Measurements from ENCODE around the gene STYXL1.

STYXL1 gene

DNA sequence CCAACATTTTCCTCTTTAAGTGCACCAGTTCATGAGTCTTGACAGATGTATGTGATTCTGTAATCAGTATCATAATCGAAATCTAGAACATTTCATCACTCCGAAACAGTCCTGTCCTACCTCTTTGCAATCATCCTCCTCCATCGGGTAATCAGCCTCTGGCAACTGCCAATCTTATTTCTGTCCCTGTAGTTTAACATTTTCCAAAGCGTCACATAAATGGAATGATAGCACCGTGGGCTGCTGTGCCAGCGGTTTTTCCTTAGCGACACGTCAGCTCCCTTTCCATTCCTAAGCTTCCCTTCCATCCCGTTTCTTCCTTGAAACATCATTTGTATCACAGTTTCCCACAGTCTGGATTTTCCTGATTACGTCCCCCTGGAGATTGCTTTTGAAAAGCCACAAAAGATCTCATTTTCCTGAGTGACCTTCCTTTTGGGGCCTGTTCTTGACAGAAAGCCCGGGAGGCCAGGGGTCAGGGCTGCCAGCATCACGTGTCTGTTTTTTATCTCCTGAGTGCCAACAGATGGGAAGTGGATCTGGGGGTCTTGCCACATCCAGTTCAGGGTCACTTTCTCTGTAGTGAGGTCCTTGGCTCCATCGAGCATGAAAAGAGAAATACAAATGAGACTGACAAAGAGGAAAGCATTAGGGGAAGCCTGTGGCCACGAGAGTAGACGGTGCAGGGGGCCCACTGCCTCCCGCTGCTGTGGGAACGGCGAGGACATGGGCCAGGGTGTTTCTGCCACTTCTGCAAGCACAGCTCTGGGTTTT is 85.0 kb downstream of the STYXL1 start:
- Histone ChIP-seq H3K36me3 (ENCODE audit: control insufficient read depth, insufficient read depth, low read length) (peaks cover 5% of the 10 kb centered on the region), H3K4me3 (ENCODE audit: low read length) (no peak overlapping the region), H3K4me1 (ENCODE audit: control insufficient read depth, insufficient read depth, low read length) (peaks cover 22% of the 10 kb centered on the region), H3K9ac (ENCODE audit: low read length) (no peak overlapping the region), H3K27me3 (ENCODE audit: control insufficient read depth, insufficient read depth, low read length) (no peaks in the 10 kb centered on the region), H3K27ac (ENCODE audit: low read depth, low read length) (peak overlapping the region; percentile 43)

DNA sequence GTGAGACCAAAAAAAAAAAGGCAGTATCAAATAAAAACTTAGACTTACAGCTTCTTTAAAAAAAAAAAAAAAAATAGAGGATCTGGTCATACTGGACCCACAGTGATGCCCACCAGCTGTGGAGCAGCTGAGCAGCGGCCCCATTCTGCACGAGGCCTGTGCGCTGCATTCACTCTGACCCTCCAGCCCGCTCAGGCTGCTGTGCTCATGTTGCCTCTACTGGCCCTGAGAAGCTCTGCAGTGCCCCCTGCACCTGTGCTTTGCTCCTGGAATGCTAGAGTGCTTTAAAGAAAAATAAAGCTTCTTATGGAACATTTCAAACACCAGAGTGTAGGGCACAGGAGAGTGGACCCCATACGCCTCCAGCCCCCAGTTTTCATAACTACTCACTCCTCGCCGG is 86.6 kb downstream of the STYXL1 start:
- H3K27me3 ChIP-seq (ENCODE audit: control insufficient read depth, insufficient read depth, low read length), result no peaks in the 10 kb centered on the region
- no peak overlapping the region for H3K27ac ChIP-seq (ENCODE audit: low read depth, low read length)
- peaks cover 8% of the 10 kb centered on the region for H3K4me1 ChIP-seq (ENCODE audit: control insufficient read depth, insufficient read depth, low read length)
- H3K36me3 ChIP-seq (ENCODE audit: control insufficient read depth, insufficient read depth, low read length), result peaks cover 5% of the 10 kb centered on the region
- no peak overlapping the region for H3K9ac ChIP-seq (ENCODE audit: low read length)
- H3K4me3 ChIP-seq (ENCODE audit: low read length), result no peak overlapping the region

DNA sequence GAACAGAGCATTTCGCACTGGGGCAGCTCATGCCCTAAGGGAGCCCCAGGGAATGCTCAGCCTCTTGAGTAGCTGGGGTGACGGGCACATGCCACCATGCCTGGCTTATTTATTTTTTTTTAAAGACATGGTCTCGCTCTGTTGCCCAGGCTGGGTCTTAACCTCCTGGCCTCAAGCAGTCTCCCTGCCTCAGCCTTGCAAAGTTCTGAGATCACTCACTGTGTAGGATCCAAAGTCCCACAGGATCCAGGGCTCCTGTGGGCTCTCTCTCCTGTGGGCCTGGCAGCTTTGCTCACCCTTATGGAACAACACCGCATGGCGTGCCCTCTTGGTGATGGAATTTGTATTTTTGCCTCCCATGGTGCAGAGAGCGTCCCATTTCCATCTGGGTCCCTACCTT is 87.4 kb downstream of the STYXL1 start:
- H3K4me1 ChIP-seq (ENCODE audit: control insufficient read depth, insufficient read depth, low read length), result no peaks in the 10 kb centered on the region
- no peak overlapping the region for H3K27ac ChIP-seq (ENCODE audit: low read depth, low read length)
- H3K27me3 ChIP-seq (ENCODE audit: control insufficient read depth, insufficient read depth, low read length), result no peaks in the 10 kb centered on the region
- peaks cover 10% of the 10 kb centered on the region for H3K36me3 ChIP-seq (ENCODE audit: control insufficient read depth, insufficient read depth, low read length)
- no peak overlapping the region for H3K9ac ChIP-seq (ENCODE audit: low read length)
- H3K4me3 ChIP-seq (ENCODE audit: low read length), result no peak overlapping the region

DNA sequence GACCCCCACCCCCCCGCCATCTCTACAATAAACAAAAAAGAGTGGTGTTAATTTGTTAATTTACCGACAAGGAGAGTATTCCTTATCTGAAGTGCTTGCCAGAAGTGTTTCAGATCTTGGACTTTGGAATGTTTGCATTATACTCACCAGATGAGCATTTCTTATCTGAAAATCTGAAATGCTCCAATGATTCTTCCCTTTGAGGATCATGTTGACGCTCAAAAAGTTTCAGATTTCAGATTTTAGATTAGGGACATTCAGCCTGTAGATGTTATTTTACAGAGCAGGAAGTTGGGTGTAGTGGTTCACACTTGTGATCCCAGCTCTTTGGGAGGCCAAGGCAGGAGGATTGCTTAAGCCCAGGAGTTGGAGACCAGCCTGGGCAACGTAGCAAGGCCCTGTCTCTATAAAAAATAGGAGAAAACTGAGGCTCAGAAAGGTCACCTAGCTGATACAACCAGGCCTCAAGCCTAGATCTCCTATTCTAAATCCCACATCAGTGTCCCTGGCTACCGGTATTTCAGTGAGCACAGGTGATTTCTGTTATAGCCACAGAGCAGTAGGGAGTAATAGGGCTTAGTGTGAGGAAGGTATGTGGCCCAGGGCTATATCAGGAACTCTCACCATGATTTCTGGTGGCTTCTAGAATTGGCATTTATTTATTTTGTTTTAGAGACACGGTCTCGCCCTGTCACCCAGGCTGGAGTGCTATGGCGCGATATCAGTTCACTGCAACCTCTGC is 88.8 kb downstream of the STYXL1 start:
- no peak overlapping the region for H3K27ac ChIP-seq (ENCODE audit: low read depth, low read length)

DNA sequence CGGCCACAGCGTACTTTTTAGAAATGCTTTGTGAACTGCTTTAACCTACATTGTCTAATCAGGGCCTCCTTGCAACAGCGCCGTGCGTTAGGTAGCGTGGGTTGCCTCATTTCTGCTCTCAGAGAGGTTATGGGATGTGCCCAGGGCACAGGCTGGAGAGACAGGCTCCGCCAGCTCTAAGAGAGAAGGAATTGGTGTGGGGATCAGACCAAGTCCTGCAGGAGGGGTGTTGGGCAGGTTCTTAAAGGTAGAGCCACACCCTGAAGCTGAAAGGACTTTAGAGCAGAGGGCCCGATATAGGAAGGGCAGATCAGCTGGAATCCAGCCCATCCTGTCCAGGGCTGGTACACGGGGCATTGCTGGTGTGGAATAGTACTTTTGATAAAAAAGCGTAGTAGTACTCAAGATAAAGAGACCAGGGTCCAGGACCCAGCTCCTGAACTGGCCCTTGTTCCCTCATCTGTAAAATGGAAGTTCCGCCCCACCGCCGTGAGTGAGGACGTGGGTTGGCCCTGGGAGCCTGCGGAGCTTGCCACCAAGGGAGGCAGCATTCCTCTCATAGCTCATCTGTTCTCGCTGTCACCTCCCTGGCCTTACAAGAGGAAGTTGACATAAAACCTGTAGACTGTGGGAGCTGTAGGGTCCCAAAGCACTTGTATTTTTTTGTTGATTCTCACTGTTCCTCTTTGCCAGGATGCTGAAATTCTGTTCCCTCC is 90.6 kb downstream of the STYXL1 start:
- no peaks in the 10 kb centered on the region for H3K4me1 ChIP-seq (ENCODE audit: control insufficient read depth, insufficient read depth, low read length)
- H3K4me3 ChIP-seq (ENCODE audit: low read length), result no peak overlapping the region
- no peak overlapping the region for H3K27ac ChIP-seq (ENCODE audit: low read depth, low read length)
- H3K27me3 ChIP-seq (ENCODE audit: control insufficient read depth, insufficient read depth, low read length), result no peaks in the 10 kb centered on the region
- peaks cover 13% of the 10 kb centered on the region for H3K36me3 ChIP-seq (ENCODE audit: control insufficient read depth, insufficient read depth, low read length)
- no peak overlapping the region for H3K9ac ChIP-seq (ENCODE audit: low read length)

More for the DNA sequence above, 88.8 kb downstream of the STYXL1 start:
- Histone ChIP-seq H3K27me3 (ENCODE audit: control insufficient read depth, insufficient read depth, low read length) (no peaks in the 10 kb centered on the region), H3K36me3 (ENCODE audit: control insufficient read depth, insufficient read depth, low read length) (peaks cover 13% of the 10 kb centered on the region), H3K4me1 (ENCODE audit: control insufficient read depth, insufficient read depth, low read length) (no peaks in the 10 kb centered on the region), H3K9ac (ENCODE audit: low read length) (no peak overlapping the region), H3K4me3 (ENCODE audit: low read length) (no peak overlapping the region)

DNA sequence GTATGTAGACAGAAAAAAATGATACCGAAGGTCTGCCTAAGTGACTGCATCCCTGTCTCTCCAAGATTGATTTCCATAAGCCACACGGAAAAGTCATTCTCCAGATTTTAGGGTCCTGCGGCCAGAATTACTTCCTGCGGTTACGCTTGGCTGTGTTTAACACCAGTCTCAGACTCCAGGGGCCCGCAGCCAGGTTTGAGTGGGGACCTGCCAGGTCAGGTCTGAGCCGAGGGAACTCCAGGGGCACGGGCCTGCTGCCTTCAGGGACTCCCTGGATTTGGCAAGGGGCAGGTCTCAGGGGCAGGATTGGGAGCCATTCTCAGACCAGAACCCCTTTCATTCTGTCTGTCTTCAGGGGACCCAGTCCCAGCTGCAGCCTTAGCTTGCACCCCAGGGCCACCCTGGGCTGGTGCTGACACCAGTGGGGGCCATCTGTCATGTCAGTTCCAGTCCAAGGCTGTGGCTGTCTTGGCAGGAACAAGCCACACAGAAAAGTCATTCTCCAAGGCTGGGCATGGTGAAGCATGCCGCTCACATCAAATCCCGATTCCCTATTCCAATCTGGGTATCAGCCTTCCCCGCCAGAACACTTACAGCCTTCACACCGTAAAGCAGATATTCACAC is 92.4 kb downstream of the STYXL1 start:
- H3K4me3 ChIP-seq (ENCODE audit: low read length), result no peak overlapping the region
- no peak overlapping the region for H3K27ac ChIP-seq (ENCODE audit: low read depth, low read length)
- H3K9ac ChIP-seq (ENCODE audit: low read length), result no peak overlapping the region
- H3K36me3 ChIP-seq (ENCODE audit: control insufficient read depth, insufficient read depth, low read length), result peaks cover 11% of the 10 kb centered on the region
- no peaks in the 10 kb centered on the region for H3K4me1 ChIP-seq (ENCODE audit: control insufficient read depth, insufficient read depth, low read length)
- H3K27me3 ChIP-seq (ENCODE audit: control insufficient read depth, insufficient read depth, low read length), result no peaks in the 10 kb centered on the region

DNA sequence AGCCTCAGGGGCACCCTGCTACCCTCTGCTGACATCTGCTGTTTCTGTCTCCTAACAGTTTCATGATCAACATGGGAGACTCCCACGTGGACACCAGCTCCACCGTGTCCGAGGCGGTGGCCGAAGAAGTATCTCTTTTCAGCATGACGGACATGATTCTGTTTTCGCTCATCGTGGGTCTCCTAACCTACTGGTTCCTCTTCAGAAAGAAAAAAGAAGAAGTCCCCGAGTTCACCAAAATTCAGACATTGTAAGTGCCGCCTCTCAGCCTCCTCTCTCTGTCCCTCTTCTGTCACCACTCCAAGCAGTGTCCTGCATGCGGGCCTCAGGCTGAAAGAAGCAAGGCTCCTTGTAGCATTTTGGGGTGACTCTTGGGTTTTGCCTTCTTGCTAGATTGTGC is 93.9 kb downstream of the STYXL1 start:
- Histone ChIP-seq H3K27ac (ENCODE audit: low read depth, low read length) (no peak overlapping the region), H3K4me3 (ENCODE audit: low read length) (no peak overlapping the region), H3K36me3 (ENCODE audit: control insufficient read depth, insufficient read depth, low read length) (peaks cover 11% of the 10 kb centered on the region), H3K27me3 (ENCODE audit: control insufficient read depth, insufficient read depth, low read length) (no peaks in the 10 kb centered on the region), H3K9ac (ENCODE audit: low read length) (no peak overlapping the region), H3K4me1 (ENCODE audit: control insufficient read depth, insufficient read depth, low read length) (no peaks in the 10 kb centered on the region)

DNA sequence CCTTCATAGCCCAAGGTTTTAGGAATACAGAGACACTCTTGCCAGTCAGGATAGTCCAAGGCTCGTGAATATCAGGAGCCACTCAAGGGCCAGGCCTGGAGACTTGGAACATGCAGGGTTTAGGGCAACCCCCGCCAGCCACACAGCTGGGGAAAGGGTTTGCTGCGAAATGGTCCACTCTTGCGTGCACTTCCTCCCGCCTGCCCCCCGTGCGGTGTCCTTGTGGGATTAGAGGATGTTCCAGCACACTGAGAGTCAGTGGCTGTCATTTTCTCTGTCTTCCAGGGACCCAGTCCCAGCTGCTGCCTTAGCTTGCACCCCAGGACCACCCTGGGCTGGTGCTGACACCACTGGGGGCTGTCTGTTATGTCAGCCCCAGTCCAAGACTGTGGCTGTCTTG is 94.4 kb downstream of the STYXL1 start:
- Histone ChIP-seq H3K27me3 (ENCODE audit: control insufficient read depth, insufficient read depth, low read length) (no peaks in the 10 kb centered on the region), H3K9ac (ENCODE audit: low read length) (no peak overlapping the region), H3K27ac (ENCODE audit: low read depth, low read length) (no peak overlapping the region), H3K36me3 (ENCODE audit: control insufficient read depth, insufficient read depth, low read length) (peaks cover 10% of the 10 kb centered on the region), H3K4me1 (ENCODE audit: control insufficient read depth, insufficient read depth, low read length) (no peaks in the 10 kb centered on the region), H3K4me3 (ENCODE audit: low read length) (no peak overlapping the region)

DNA sequence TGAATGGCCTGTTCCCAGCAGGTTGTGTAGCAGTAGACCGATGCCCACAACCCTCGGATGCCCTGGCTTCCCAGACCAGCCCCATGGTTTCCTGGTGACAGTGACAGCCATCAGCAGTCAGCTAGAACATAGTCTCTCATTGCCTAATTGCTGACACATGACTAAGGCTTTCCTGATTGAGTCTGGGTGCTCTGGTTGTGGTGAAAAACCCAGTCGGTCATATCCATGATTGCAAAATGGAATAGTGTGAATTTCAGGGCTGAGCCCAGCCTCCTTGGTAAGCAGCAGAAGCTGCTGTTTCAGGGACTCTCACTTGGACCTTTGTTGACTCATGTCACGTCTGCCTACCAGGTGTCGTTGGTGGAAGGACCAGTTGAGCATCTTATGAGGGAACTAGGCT is 96.3 kb downstream of the STYXL1 start:
- Histone ChIP-seq H3K27ac (ENCODE audit: low read depth, low read length) (no peak overlapping the region), H3K4me3 (ENCODE audit: low read length) (no peak overlapping the region), H3K36me3 (ENCODE audit: control insufficient read depth, insufficient read depth, low read length) (peaks cover 9% of the 10 kb centered on the region), H3K27me3 (ENCODE audit: control insufficient read depth, insufficient read depth, low read length) (no peaks in the 10 kb centered on the region), H3K9ac (ENCODE audit: low read length) (no peak overlapping the region), H3K4me1 (ENCODE audit: control insufficient read depth, insufficient read depth, low read length) (no peaks in the 10 kb centered on the region)

DNA sequence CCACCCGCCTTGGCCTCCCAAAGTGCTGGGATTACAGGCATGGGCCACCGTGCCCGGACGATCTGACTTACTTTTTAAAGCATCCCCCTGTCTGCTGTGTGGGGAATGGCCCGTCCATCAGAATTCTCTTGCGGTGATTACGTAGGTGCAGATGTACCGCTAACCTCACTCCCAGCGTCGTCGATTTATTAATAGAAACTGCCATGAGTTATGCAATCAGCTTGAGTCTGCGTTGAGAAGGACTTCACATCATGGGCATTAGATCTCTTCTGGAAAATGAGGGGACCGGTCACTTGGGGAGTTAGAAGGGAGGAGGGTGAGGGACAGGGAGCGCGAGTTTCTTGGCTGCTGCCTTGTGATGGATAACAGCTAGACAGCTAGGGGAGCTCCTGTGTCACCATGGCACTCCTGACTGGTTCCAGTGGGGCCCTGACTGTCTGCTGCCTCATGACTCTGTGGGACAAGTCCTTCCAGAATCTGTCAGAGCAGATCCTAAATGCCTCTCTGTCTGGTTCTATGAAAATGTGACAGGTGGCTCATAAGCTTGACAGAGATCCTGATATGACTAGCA is 97.6 kb downstream of the STYXL1 start:
- no peak overlapping the region for H3K9ac ChIP-seq (ENCODE audit: low read length)
- H3K4me1 ChIP-seq (ENCODE audit: control insufficient read depth, insufficient read depth, low read length), result no peaks in the 10 kb centered on the region
- no peak overlapping the region for H3K27ac ChIP-seq (ENCODE audit: low read depth, low read length)

DNA sequence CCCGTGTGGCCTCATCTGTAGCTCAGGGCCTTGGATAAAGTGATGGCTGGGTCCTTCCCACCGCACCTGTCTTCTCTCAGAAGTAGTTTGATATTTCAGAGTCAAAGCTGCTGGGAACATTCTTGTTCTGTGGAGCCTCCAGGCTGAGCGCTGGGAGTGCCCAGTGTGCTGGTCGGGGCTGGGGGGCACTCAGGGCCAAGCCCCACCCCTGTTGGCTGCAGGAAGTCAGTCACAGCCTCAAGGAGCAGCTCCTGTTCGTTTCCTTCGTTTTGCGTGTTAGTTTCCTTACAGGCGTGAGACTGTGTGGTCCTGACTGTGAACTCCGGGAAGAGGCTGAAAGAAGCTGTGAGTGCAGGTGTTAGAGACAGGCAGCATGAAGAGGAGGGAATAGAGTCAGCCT is 99.6 kb downstream of the STYXL1 start:
- H3K4me3 ChIP-seq (ENCODE audit: low read length), result no peak overlapping the region
- H3K9ac ChIP-seq (ENCODE audit: low read length), result no peak overlapping the region
- H3K27me3 ChIP-seq (ENCODE audit: control insufficient read depth, insufficient read depth, low read length), result no peaks in the 10 kb centered on the region
- no peaks in the 10 kb centered on the region for H3K4me1 ChIP-seq (ENCODE audit: control insufficient read depth, insufficient read depth, low read length)
- no peaks in the 10 kb centered on the region for H3K36me3 ChIP-seq (ENCODE audit: control insufficient read depth, insufficient read depth, low read length)
- H3K27ac ChIP-seq (ENCODE audit: low read depth, low read length), result no peak overlapping the region

More for the DNA sequence above, 97.6 kb downstream of the STYXL1 start:
- Histone ChIP-seq H3K36me3 (ENCODE audit: control insufficient read depth, insufficient read depth, low read length) (peaks cover 1% of the 10 kb centered on the region), H3K4me3 (ENCODE audit: low read length) (no peak overlapping the region), H3K27me3 (ENCODE audit: control insufficient read depth, insufficient read depth, low read length) (no peaks in the 10 kb centered on the region)
